GM13976 (cell line): ENCODE measurements around the gene DIP2B.

Experiments used
- DNase-seq: peaks from one replicate; pipeline ENCODE4 v3.0.0; 2012; ENCODE audit warnings: low spot score
- CTCF ChIP-seq: IDR thresholded peaks from 2 replicates; pipeline ENCODE4 v1.5.1; 2012; ENCODE audit warnings: borderline replicate concordance, mild to moderate bottlenecking; ENCODE audit not compliant: insufficient read depth; ENCODE audit errors: extremely low read depth, missing control alignments, control extremely low read depth
- in situ Hi-C: fragments of 300-500 bp; cut with MboI; formaldehyde crosslinking; loops from one replicate; pipeline ENCODE4 v1.12.0; 2022; ENCODE audit warnings: low sequenced_read_pairs, mixed read lengths, inconsistent platforms; ENCODE audit not compliant: unreplicated experiment

DIP2B gene

GRCh38 chr12:50625029-50625925 is 120.5 kb downstream of the DIP2B start:
- in situ Hi-C loops = no loop called here

GRCh38 chr12:50626026-50626425 is 121.2 kb downstream of the DIP2B start:
- DNase-seq = no peak
- in situ Hi-C loops = no loop called here
- no peak for TF ChIP-seq CTCF

More at GRCh38 chr12:50625029-50625925, 120.5 kb downstream of the DIP2B start:
- no peak for DNase-seq
- no peak for TF ChIP-seq CTCF

- in situ Hi-C loops = no loop called here
- no peak for DNase-seq
- no peak for TF ChIP-seq CTCF
These were observed 122.7 kb downstream of the DIP2B start for GRCh38 chr12:50627491-50627890.

GRCh38 chr12:50628394-50628793 is 123.6 kb downstream of the DIP2B start:
- no peak for TF ChIP-seq CTCF
- in situ Hi-C loops = no loop called here
- no peak for DNase-seq

GRCh38 chr12:50633955-50634354 is 129.2 kb downstream of the DIP2B start:
- in situ Hi-C loops = no loop called here
- TF ChIP-seq CTCF = no peak

GRCh38 chr12:50634379-50634778 is 129.6 kb downstream of the DIP2B start:
- no peak for TF ChIP-seq CTCF
- in situ Hi-C loops = no loop called here
- DNase-seq = no peak

More at GRCh38 chr12:50633955-50634354, 129.2 kb downstream of the DIP2B start:
- DNase-seq = no peak
